NK-92 treated with Interleukin-12 subunit alpha and Interleukin-12 subunit beta, amount 100 ng/mL, for 24 hours (cell line): ENCODE measurements around the gene TEDC1.

ENCODE experiments used
- DNase-seq: peaks from one replicate; lab custom pipeline; 2025; lab: John Stamatoyannopoulos, UW

Gene TEDC1

GRCh38 chr14:105526776-105527380 lies 35.8 kb downstream of the TEDC1 start:
- no peak for DNase-seq

GRCh38 chr14:105527381-105527825 lies 36.4 kb downstream of the TEDC1 start:
- no peak for DNase-seq

GRCh38 chr14:105527826-105528585 lies 37.0 kb downstream of the TEDC1 start:
- DNase-seq, result no peak

GRCh38 chr14:105528586-105529318 lies 37.7 kb downstream of the TEDC1 start:
- no peak for DNase-seq

GRCh38 chr14:105529319-105529568 lies 38.2 kb downstream of the TEDC1 start:
- DNase-seq, result no peak

GRCh38 chr14:105529569-105530284 lies 38.7 kb downstream of the TEDC1 start:
- no peak for DNase-seq

GRCh38 chr14:105530285-105531087 lies 39.4 kb downstream of the TEDC1 start:
- DNase-seq, result no peak

- no peak for DNase-seq
These were observed 40.2 kb downstream of the TEDC1 start for GRCh38 chr14:105531088-105531893.

GRCh38 chr14:105531894-105532623 lies 41.0 kb downstream of the TEDC1 start:
- no peak for DNase-seq

GRCh38 chr14:105532735-105533141 lies 41.7 kb downstream of the TEDC1 start:
- DNase-seq, result no peak

GRCh38 chr14:105533391-105533790 lies 42.3 kb downstream of the TEDC1 start:
- no peak for DNase-seq

GRCh38 chr14:105533811-105534498 lies 42.9 kb downstream of the TEDC1 start:
- no peak for DNase-seq

- DNase-seq, result no peak
These were observed 43.5 kb downstream of the TEDC1 start for GRCh38 chr14:105534586-105534985.

GRCh38 chr14:105536051-105536450 lies 45.0 kb downstream of the TEDC1 start:
- no peak for DNase-seq

- no peak for DNase-seq
These were observed 45.9 kb downstream of the TEDC1 start for GRCh38 chr14:105536691-105537579.

- peak; percentile 20 for DNase-seq
These were observed 46.8 kb downstream of the TEDC1 start for GRCh38 chr14:105537580-105538474.

GRCh38 chr14:105538481-105539049 lies 47.5 kb downstream of the TEDC1 start:
- no peak for DNase-seq
